SU-DHL-6 (cell line): ENCODE measurements around the gene CDH3.

Source experiments
- EZH2phosphoT487 ChIP-seq: fragments of 200-600 bp; sonication (generic), shearing (Covaris generic); conservative IDR thresholded peaks from 2 replicates; pipeline ENCODE4 v1.6.1; 2018; ENCODE audit warnings: mild to moderate bottlenecking, antibody characterized with exemption, low read length, moderate library complexity, mixed read lengths
- TF ChIP-seq, protein P1 (sequence below): fragments of 200-600 bp; sonication (generic); IDR thresholded peaks from one replicate; pipeline ENCODE4 v1.5.1; 2017; ENCODE audit warnings: antibody characterized with exemption, mild to moderate bottlenecking, low read length, moderate library complexity; ENCODE audit not compliant: insufficient read depth, poor library complexity, severe bottlenecking

DNA sequence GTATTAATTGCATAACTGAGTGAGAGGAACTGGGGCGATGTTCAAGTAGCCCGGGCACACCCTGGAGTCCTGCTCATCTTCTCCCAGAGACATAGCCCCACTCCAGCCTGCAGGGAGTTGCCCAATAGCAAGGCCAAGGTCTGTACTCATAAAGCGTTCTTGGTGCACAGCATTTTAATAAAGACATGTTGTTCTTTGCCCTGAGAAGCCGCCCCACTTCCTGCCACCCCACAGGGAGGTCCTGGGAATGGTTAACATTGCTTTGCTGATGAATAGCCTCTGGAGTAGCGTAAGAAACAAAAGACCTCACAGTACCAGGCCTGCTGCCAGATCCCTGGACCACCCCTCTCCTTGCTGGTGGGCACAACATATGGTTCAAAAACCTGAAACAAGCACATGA lies 70.4 kb downstream of the CDH3 start:
- TF ChIP-seq, protein P1, sequence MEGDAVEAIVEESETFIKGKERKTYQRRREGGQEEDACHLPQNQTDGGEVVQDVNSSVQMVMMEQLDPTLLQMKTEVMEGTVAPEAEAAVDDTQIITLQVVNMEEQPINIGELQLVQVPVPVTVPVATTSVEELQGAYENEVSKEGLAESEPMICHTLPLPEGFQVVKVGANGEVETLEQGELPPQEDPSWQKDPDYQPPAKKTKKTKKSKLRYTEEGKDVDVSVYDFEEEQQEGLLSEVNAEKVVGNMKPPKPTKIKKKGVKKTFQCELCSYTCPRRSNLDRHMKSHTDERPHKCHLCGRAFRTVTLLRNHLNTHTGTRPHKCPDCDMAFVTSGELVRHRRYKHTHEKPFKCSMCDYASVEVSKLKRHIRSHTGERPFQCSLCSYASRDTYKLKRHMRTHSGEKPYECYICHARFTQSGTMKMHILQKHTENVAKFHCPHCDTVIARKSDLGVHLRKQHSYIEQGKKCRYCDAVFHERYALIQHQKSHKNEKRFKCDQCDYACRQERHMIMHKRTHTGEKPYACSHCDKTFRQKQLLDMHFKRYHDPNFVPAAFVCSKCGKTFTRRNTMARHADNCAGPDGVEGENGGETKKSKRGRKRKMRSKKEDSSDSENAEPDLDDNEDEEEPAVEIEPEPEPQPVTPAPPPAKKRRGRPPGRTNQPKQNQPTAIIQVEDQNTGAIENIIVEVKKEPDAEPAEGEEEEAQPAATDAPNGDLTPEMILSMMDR = no peak
- TF ChIP-seq EZH2phosphoT487 = no peak
